PC-3 (cell line): ENCODE data around the gene PTCH1.

Source experiments
- EZH2 ChIP-seq: fragments of 300-600 bp; sonication (generic); IDR thresholded peaks from one replicate; pipeline ENCODE4 v1.6.1; 2017; ENCODE audit warnings: antibody characterized with exemption, mild to moderate bottlenecking, low read length; ENCODE audit not compliant: unreplicated experiment
- TF ChIP-seq, protein P1 (sequence below): fragments of 300-600 bp; sonication (generic); conservative IDR thresholded peaks from 2 replicates; pipeline ENCODE4 v1.5.1; 2017; ENCODE audit warnings: antibody characterized with exemption, low read depth, mild to moderate bottlenecking, low read length

DNA sequence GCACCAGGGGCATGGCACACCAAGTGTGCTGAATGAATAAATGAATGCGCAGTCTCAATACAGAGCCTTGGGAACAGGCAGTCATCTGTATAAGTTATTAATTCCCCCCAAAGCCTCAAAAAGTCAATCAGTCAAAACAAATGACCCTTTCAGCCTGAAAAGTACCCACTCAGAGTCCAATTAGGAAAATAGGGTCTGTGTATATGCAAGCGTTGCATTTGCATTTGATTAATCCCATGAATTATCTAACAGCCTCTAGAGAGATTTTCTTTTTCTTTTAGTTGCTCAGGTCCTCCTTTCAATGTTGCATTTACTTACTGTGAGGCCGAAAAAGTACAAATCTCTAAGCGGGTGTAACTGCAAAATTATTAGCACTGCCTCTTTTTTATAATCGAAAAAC is 23.4 kb downstream of the PTCH1 start:
- TF ChIP-seq, protein P1, sequence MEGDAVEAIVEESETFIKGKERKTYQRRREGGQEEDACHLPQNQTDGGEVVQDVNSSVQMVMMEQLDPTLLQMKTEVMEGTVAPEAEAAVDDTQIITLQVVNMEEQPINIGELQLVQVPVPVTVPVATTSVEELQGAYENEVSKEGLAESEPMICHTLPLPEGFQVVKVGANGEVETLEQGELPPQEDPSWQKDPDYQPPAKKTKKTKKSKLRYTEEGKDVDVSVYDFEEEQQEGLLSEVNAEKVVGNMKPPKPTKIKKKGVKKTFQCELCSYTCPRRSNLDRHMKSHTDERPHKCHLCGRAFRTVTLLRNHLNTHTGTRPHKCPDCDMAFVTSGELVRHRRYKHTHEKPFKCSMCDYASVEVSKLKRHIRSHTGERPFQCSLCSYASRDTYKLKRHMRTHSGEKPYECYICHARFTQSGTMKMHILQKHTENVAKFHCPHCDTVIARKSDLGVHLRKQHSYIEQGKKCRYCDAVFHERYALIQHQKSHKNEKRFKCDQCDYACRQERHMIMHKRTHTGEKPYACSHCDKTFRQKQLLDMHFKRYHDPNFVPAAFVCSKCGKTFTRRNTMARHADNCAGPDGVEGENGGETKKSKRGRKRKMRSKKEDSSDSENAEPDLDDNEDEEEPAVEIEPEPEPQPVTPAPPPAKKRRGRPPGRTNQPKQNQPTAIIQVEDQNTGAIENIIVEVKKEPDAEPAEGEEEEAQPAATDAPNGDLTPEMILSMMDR, result no peak
- TF ChIP-seq EZH2, result no peak
